PC-9 (cell line): Measurements from ENCODE around the gene CTBP2. TPM values are rescaled to one million over a fixed set of nuclear protein-coding genes. Genes with fewer than 3 reads are reported as not detected.
A peak's percentile ranks its signal among the peaks of the same experiment; 100 is the strongest.

Source experiments
- BruUV-seq: library from RNA; stranded (reverse); fragments of 400-500 nt; replicated peaks from 2 replicates; lab custom pipeline; 2021; lab: Mats Ljungman, UMichigan
- CTCF ChIA-PET: fragments of 300-600 bp; sonication (Branson Sonifier 250); formaldehyde crosslinking; loops from one replicate; lab custom pipeline; 2022; ENCODE audit warnings: antibody characterized with exemption; lab: Charles Lee
- POLR2A ChIA-PET: fragments of 300-600 bp; sonication (Branson Sonifier 250); formaldehyde crosslinking; loops from one replicate; lab custom pipeline; 2022; ENCODE audit warnings: antibody characterized with exemption; ENCODE audit not compliant: unreplicated experiment; lab: Charles Lee
- DNase-seq, 2 experiments: peaks; one replicate each; pipeline versions ENCODE4 v3.0.0 to v3.0.0-alpha.2; 2015 to 2022; ENCODE audit warnings: mixed read lengths in 1 of 2
- H2AFZ ChIP-seq: fragments of 200-600 bp; sonication (generic); 2 replicates; pipeline ENCODE4 v1.8.1; 2017; ENCODE audit warnings: antibody characterized with exemption
- H3F3A ChIP-seq: fragments of 200-600 bp; sonication (generic); 2 replicates; pipeline ENCODE4 v1.8.1; 2017; ENCODE audit warnings: antibody characterized with exemption, mild to moderate bottlenecking, low read depth; ENCODE audit not compliant: insufficient read depth
- H3K27ac ChIP-seq: fragments of 200-600 bp; sonication (generic); 2 replicates; pipeline ENCODE4 v1.6.1; 2016; ENCODE audit warnings: mixed run types
- H3K27me3 ChIP-seq: fragments of 200-600 bp; sonication (generic); 2 replicates; pipeline ENCODE4 v1.6.1; 2016; ENCODE audit warnings: low read depth, mixed run types; ENCODE audit not compliant: insufficient read depth
- H3K36me3 ChIP-seq: fragments of 200-600 bp; sonication (generic); 2 replicates; pipeline ENCODE4 v1.6.1; 2016; ENCODE audit warnings: low read depth, mixed run types
- H3K4me1 ChIP-seq: fragments of 200-600 bp; sonication (generic); replicated peaks from 2 replicates; pipeline ENCODE4 v1.6.1; 2016; ENCODE audit warnings: mixed run types; ENCODE audit not compliant: insufficient read depth
- H3K4me2 ChIP-seq: fragments of 200-600 bp; sonication (generic); 2 replicates; pipeline ENCODE4 v1.6.1; 2017; ENCODE audit warnings: mixed run types
- H3K4me3 ChIP-seq: fragments of 200-600 bp; sonication (generic); 2 replicates; pipeline ENCODE4 v1.6.1; 2016; ENCODE audit warnings: mixed run types
- H3K79me2 ChIP-seq: fragments of 200-600 bp; sonication (generic); 2 replicates; pipeline ENCODE4 v1.6.1; 2017; ENCODE audit warnings: low read depth, mixed run types
- H3K9me2 ChIP-seq: fragments of 200-600 bp; sonication (generic); 2 replicates; pipeline ENCODE4 v1.8.1; 2017; ENCODE audit warnings: mild to moderate bottlenecking; ENCODE audit not compliant: insufficient read depth
- H3K9me3 ChIP-seq: fragments of 200-600 bp; sonication (generic); 2 replicates; pipeline ENCODE4 v1.8.1; 2016; ENCODE audit warnings: low read depth; ENCODE audit not compliant: insufficient read depth
- H4K20me1 ChIP-seq: fragments of 200-600 bp; sonication (generic); 2 replicates; pipeline ENCODE4 v1.8.1; 2017; ENCODE audit not compliant: insufficient read depth
- EZH2 ChIP-seq: fragments of 200-600 bp; sonication (generic); IDR thresholded peaks from 2 replicates; pipeline ENCODE4 v1.8.0; 2017; ENCODE audit warnings: antibody characterized with exemption, low read depth
- intact Hi-C: fragments of 100-400 bp; cut with micrococcal nuclease; formaldehyde crosslinking; loops from one replicate; pipeline ENCODE4 v1.10.0; 2022; ENCODE audit not compliant: unreplicated experiment
- total RNA-seq: library from RNA; stranded (reverse); gene quantifications from 2 replicates; pipeline ENCODE4 v1.2.3, GENCODE V29; 2021
- TF ChIP-seq, protein P1 (sequence below): fragments of 200-600 bp; sonication (generic); conservative IDR thresholded peaks from 2 replicates; pipeline ENCODE4 v1.6.1; 2017; ENCODE audit warnings: mixed run types, antibody characterized with exemption, mild to moderate bottlenecking, moderate library complexity

Gene CTBP2
- total RNA-seq, 1 experiment from 2014 or later: 60.5 TPM

DNA sequence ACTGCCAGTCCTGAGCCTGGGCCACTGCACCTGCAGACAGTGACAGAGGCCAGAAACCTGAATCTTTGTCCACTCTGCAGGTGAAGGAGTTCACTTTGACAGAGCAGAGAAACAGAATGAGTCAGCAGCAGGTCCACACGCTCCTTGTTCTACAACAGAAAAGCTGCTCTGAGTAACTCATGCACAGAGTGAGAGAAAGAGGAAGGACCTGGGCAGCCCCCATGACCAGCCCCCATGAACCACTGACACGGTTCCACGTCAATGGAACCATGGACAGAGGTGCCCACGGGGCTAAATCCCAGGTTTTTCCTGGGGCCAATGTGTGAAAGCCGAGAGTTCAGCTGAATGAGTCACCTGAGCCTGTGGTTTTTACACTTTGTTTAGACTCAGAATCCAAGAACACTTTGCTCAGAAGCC lies 40.8 kb upstream of the CTBP2 start:
- H3K27me3 ChIP-seq: no peaks in the 10 kb centered on the region
- H3K79me2 ChIP-seq: no peaks in the 10 kb centered on the region
- peak overlapping the region; percentile 27; the same call in 1 of the 2 replicates for H2AFZ ChIP-seq
- H3K27ac ChIP-seq: peak overlapping the region; percentile 94
- H3K36me3 ChIP-seq: no peaks in the 10 kb centered on the region
- peak; percentile 70 to 92 for DNase-seq
- ChIA-PET CTCF (no interaction called here), POLR2A (interaction anchor here (0.6 to 1.2 kb wide), 2 partner anchors 31 to 85 kb away, joined by 3 to 5 read pairs; no protein-coding TSS in a partner anchor)
- no peaks in the 10 kb centered on the region for H4K20me1 ChIP-seq
- no peaks in the 10 kb centered on the region for H3K9me3 ChIP-seq
- BruUV-seq: no TSS peak
- peak overlapping the region; percentile 77 for H3K4me2 ChIP-seq
- H3K4me1 ChIP-seq: peaks cover 34% of the 10 kb centered on the region
- TF ChIP-seq, protein P1, sequence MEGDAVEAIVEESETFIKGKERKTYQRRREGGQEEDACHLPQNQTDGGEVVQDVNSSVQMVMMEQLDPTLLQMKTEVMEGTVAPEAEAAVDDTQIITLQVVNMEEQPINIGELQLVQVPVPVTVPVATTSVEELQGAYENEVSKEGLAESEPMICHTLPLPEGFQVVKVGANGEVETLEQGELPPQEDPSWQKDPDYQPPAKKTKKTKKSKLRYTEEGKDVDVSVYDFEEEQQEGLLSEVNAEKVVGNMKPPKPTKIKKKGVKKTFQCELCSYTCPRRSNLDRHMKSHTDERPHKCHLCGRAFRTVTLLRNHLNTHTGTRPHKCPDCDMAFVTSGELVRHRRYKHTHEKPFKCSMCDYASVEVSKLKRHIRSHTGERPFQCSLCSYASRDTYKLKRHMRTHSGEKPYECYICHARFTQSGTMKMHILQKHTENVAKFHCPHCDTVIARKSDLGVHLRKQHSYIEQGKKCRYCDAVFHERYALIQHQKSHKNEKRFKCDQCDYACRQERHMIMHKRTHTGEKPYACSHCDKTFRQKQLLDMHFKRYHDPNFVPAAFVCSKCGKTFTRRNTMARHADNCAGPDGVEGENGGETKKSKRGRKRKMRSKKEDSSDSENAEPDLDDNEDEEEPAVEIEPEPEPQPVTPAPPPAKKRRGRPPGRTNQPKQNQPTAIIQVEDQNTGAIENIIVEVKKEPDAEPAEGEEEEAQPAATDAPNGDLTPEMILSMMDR: no peak
- no peak for TF ChIP-seq EZH2
- H3K4me3 ChIP-seq: peak overlapping the region; percentile 40; the same call in 1 of the 2 replicates
- H3K9me2 ChIP-seq: no peaks in the 10 kb centered on the region
- intact Hi-C loops: loop anchor here (1.0 to 5.0 kb wide), 4 partner anchors 39 to 384 kb away; partner anchors contain the start of gene CTBP2
- H3F3A ChIP-seq: peaks cover 29% of the 10 kb centered on the region

- Histone ChIP-seq H3K27ac (peak overlapping the region; percentile 94), H3K4me2 (peak overlapping the region; percentile 77), H3K27me3 (no peaks in the 10 kb centered on the region), H3K36me3 (no peaks in the 10 kb centered on the region), H3K4me1 (peaks cover 34% of the 10 kb centered on the region), H3K4me3 (peak overlapping the region; percentile 40; the same call in 1 of the 2 replicates), H2AFZ (no peak overlapping the region), H3K9me2 (no peaks in the 10 kb centered on the region), H4K20me1 (no peaks in the 10 kb centered on the region), H3K9me3 (no peaks in the 10 kb centered on the region), H3K79me2 (no peaks in the 10 kb centered on the region), H3F3A (peaks cover 29% of the 10 kb centered on the region)
- BruUV-seq: no TSS peak
- CTCF ChIA-PET: no interaction called here
- POLR2A ChIA-PET: no interaction called here
- intact Hi-C loops: loop anchor here (2.0 to 5.0 kb wide), 2 partner anchors 38 to 384 kb away; partner anchors contain the start of gene CTBP2
- no peak for DNase-seq
- no peak for TF ChIP-seq EZH2
- TF ChIP-seq, protein P1: no peak
Observed at GRCh38 chr10:125200396-125200795, 40.0 kb upstream of the CTBP2 start.

- no peak for DNase-seq
- H3K9me3 ChIP-seq: no peaks in the 10 kb centered on the region
- no peaks in the 10 kb centered on the region for H3K9me2 ChIP-seq
- POLR2A ChIA-PET: no interaction called here
- intact Hi-C loops: no loop called here
- H3K4me1 ChIP-seq: peaks cover 34% of the 10 kb centered on the region
- H3F3A ChIP-seq: peaks cover 29% of the 10 kb centered on the region
- H3K27me3 ChIP-seq: no peaks in the 10 kb centered on the region
- CTCF ChIA-PET: no interaction called here
- H4K20me1 ChIP-seq: no peaks in the 10 kb centered on the region
- no peak overlapping the region for H3K4me3 ChIP-seq
- no peaks in the 10 kb centered on the region for H3K79me2 ChIP-seq
- TF ChIP-seq EZH2: no peak
- TF ChIP-seq, protein P1: no peak
- no peak overlapping the region for H3K27ac ChIP-seq
- no peaks in the 10 kb centered on the region for H3K36me3 ChIP-seq
- H2AFZ ChIP-seq: no peak overlapping the region
- H3K4me2 ChIP-seq: no peak overlapping the region
- no TSS peak for BruUV-seq
Observed at GRCh38 chr10:125199270-125199669, 38.9 kb upstream of the CTBP2 start.
